H1 (cell line): ENCODE results near the gene GPA33. TPM values are rescaled to one million over a fixed set of nuclear protein-coding genes. Genes with fewer than 3 reads are reported as not detected.

Source experiments
- CREB1 ChIP-seq: IDR thresholded peaks from 2 replicates; pipeline ENCODE4 v1.6.1; 2012; ENCODE audit warnings: inconsistent platforms
- HDAC6 ChIP-seq: IDR thresholded peaks from one replicate; pipeline ENCODE4 v1.7.1; 2012; ENCODE audit warnings: low read depth, mild to moderate bottlenecking, inconsistent platforms, low read length, moderate library complexity
- RAD21 ChIP-seq, 2 experiments: IDR thresholded peaks in 1 of 2; conservative IDR thresholded peaks in 1 of 2; 2 replicates each; pipeline ENCODE4 v1.6.1; 2011; ENCODE audit warnings: low read depth in 2 of 2, low read length in 2 of 2, improper control_type of control experiment in 1 of 2, inconsistent platforms in 1 of 2, mild to moderate bottlenecking in 1 of 2, moderate library complexity in 1 of 2
- polyA plus RNA-seq, 7 experiments: library from polyadenylated mRNA; depleted of rRNA in 3 of 7; stranded (reverse) in 5 of 7; unstranded in 2 of 7; fragments of >200 nt in 5 of 7; fragments of 200-250 nt in 2 of 7; gene quantifications; 1 replicate in 5 of 7; 2 replicates in 1 of 7; 4 replicates in 1 of 7; pipeline versions ENCODE4 v1.2.1 to v1.2.3, GENCODE V29; 2011 to 2013; ENCODE audit warnings: missing spikeins in 2 of 7, mixed read lengths in 2 of 7
- total RNA-seq: library from RNA; stranded (reverse); fragmentation: NEBNext Ultra II Directional; extraction: Animal tissue kit (Norgen Biotek cat#: 25700); gene quantifications from 2 replicates; pipeline ENCODE4 v1.2.1, GENCODE V29; 2021

Gene GPA33
- total and polyA plus RNA-seq, 2 of the 8 experiments (the other 6 are each of a cell fraction or from before 2014, with no cell fraction given): 0.19 to 0.67 TPM

DNA sequence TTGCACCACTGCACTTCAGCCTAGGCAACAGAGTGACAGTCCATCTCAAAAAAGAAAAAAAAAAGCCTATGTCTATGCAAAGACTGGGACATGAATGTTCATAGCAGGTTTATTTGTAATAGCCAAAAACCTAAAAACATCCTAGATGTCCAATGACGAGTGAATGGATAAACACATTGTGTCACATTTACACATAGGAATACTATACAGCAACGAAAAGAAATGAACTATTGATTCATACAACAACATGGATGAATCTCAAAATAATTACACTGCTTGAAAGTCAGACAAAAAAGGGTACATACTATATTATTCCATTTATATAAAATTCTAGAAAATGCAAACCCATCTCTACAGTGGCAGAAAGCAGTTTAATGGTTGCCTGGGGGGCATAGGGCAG is 11.6 kb upstream of the GPA33 start (continued):
- TF ChIP-seq RAD21 (IDR thresholded peaks at IDR 0.05 in 1 of 2, conservative IDR thresholded peaks at IDR 0.05 in 1 of 2; ENCODE audit: low read depth in 2 of 2, low read length in 2 of 2) (no peak), HDAC6 (no peak), CREB1 (no peak)
